WTC11 (cell line): Measurements from ENCODE around the gene TMX2. TPM values are rescaled to one million over a fixed set of nuclear protein-coding genes. Genes with fewer than 3 reads are reported as not detected.

Experiments used
- ATAC-seq: fragments of 200-7000 bp; cut with Tn5 transposase; 2 replicates; pipeline ENCODE4 v1.10.0; 2021; ENCODE audit warnings: mild to moderate bottlenecking, moderate library complexity
- CTCF ChIA-PET: fragments of 300-600 bp; sonication (Branson Sonifier 250); formaldehyde crosslinking; loops from one replicate; lab custom pipeline; 2021; ENCODE audit warnings: antibody characterized with exemption; lab: Charles Lee
- POLR2A ChIA-PET: fragments of 350-600 bp; sonication (Branson Sonifier 250); formaldehyde crosslinking; loops from one replicate; lab custom pipeline; 2021; ENCODE audit warnings: antibody characterized with exemption; lab: Charles Lee
- DNase-seq: peaks from one replicate; pipeline ENCODE4 v3.0.0; 2021; ENCODE audit warnings: low spot score
- H3K27ac Mint-ChIP-seq: 2 replicates; pipeline ENCODE4 v1.8.0; 2021; ENCODE audit warnings: mixed read lengths
- H3K27me3 Mint-ChIP-seq: 2 replicates; pipeline ENCODE4 v1.8.0; 2021; ENCODE audit warnings: low read depth, mild to moderate bottlenecking, moderate library complexity, mixed read lengths
- H3K36me3 Mint-ChIP-seq: 2 replicates; pipeline ENCODE4 v1.8.0; 2021; ENCODE audit warnings: mixed read lengths
- H3K4me1 Mint-ChIP-seq: 2 replicates; pipeline ENCODE4 v1.8.0; 2022; ENCODE audit warnings: mixed read lengths
- H3K4me3 Mint-ChIP-seq: 2 replicates; pipeline ENCODE4 v1.8.0; 2021; ENCODE audit warnings: mild to moderate bottlenecking, moderate library complexity, mixed read lengths
- H3K9me3 Mint-ChIP-seq: 2 replicates; pipeline ENCODE4 v1.8.0; 2021; ENCODE audit warnings: mixed read lengths
- ATF2 ChIP-seq: sonication (generic); formaldehyde crosslinking; IDR thresholded peaks from 2 replicates; pipeline ENCODE4 v1.8.1; 2022; ENCODE audit warnings: low read depth, missing genetic modification reagents, borderline replicate concordance
- CREM ChIP-seq: sonication (generic); formaldehyde crosslinking; IDR thresholded peaks from 2 replicates; pipeline ENCODE4 v1.8.1; 2022; ENCODE audit warnings: mild to moderate bottlenecking, missing genetic modification reagents, moderate library complexity
- ELF4 ChIP-seq: sonication (generic); formaldehyde crosslinking; IDR thresholded peaks from 2 replicates; pipeline ENCODE4 v1.8.1; 2022; ENCODE audit warnings: low read depth, mild to moderate bottlenecking, moderate library complexity, missing genetic modification reagents
- ESRRA ChIP-seq: sonication (generic); formaldehyde crosslinking; IDR thresholded peaks from 2 replicates; pipeline ENCODE4 v1.8.1; 2022; ENCODE audit warnings: mild to moderate bottlenecking, missing genetic modification reagents, borderline replicate concordance
- ETV6 ChIP-seq: sonication (generic); formaldehyde crosslinking; IDR thresholded peaks from 2 replicates; pipeline ENCODE4 v1.8.1; 2022; ENCODE audit warnings: mild to moderate bottlenecking, missing genetic modification reagents
- MXD4 ChIP-seq: fragments of 250-450 bp; sonication (Bioruptor Pico); IDR thresholded peaks from 2 replicates; pipeline ENCODE4 v1.8.0; 2021; ENCODE audit warnings: mild to moderate bottlenecking, moderate library complexity, borderline replicate concordance
- NR1H2 ChIP-seq: sonication (generic); formaldehyde crosslinking; IDR thresholded peaks from 2 replicates; pipeline ENCODE4 v1.9.0; 2021; ENCODE audit warnings: mild to moderate bottlenecking, moderate library complexity, missing genetic modification reagents
- NR3C1 ChIP-seq: sonication (generic); formaldehyde crosslinking; conservative IDR thresholded peaks from 2 replicates; pipeline ENCODE4 v1.8.1; 2023; ENCODE audit warnings: low read depth, mild to moderate bottlenecking, missing genetic modification reagents
- TEAD1 ChIP-seq: sonication (generic); formaldehyde crosslinking; IDR thresholded peaks from 2 replicates; pipeline ENCODE4 v1.8.0; 2022; ENCODE audit warnings: mild to moderate bottlenecking, missing genetic modification reagents
- ZMAT4 ChIP-seq: fragments of 250-450 bp; sonication (Bioruptor Pico); IDR thresholded peaks from 2 replicates; pipeline ENCODE4 v1.9.0; 2021; ENCODE audit warnings: mild to moderate bottlenecking
- ZNF232 ChIP-seq: sonication (generic); formaldehyde crosslinking; IDR thresholded peaks from 2 replicates; pipeline ENCODE4 v1.8.0; 2022; ENCODE audit warnings: mild to moderate bottlenecking, missing genetic modification reagents
- ZNF281 ChIP-seq: sonication (generic); formaldehyde crosslinking; IDR thresholded peaks from 2 replicates; pipeline ENCODE4 v1.8.0; 2023; ENCODE audit warnings: mild to moderate bottlenecking, missing genetic modification reagents
- total RNA-seq: library from RNA; stranded (reverse); gene quantifications from 3 replicates; pipeline ENCODE4 v1.2.3, GENCODE V29; 2021
- TF ChIP-seq, protein P1 (sequence below): sonication (generic); formaldehyde crosslinking; IDR thresholded peaks from 2 replicates; pipeline ENCODE4 v1.8.0; 2022; ENCODE audit warnings: missing genetic modification reagents
- TF ChIP-seq, protein P2 (sequence below): sonication (generic); formaldehyde crosslinking; IDR thresholded peaks from 2 replicates; pipeline ENCODE4 v1.8.1; 2022; ENCODE audit warnings: missing genetic modification reagents, borderline replicate concordance

Gene TMX2
- total RNA-seq, 1 experiment from 2014 or later: 85.4 TPM

DNA sequence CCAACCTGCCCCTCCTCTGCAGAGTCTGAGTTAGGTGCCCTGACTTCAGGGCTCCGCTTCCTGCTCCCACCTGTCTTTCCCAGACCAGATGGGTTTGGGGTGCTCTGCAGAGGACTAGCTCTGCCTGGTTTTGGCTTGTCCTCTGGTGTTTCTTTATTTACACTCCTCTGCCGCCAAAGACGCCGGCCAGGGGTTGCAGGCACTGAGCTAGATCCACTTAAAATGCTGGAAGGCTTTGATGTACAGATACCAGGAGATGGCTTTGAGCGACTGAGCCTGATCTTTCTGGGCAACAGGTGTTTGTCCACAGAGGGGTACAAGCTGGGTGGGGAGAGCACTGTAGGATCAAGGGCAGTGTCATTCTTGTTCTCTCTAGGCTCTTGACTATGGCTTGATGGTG is 32.8 kb downstream of the TMX2 start:
- TF ChIP-seq ETV6 (CRISPR knock-in tag): no peak
- H3K27ac Mint-ChIP-seq: peak overlapping the region; percentile 75
- no peak for DNase-seq
- peaks cover 27% of the 10 kb centered on the region for H3K36me3 Mint-ChIP-seq
- CTCF ChIA-PET: interaction anchor here (1.2 to 5.7 kb wide), 2 partner anchors 12 to 55 kb away, joined by 3 to 42 read pairs; no protein-coding TSS in a partner anchor
- H3K9me3 Mint-ChIP-seq: no peaks in the 10 kb centered on the region
- no peak overlapping the region for H3K4me3 Mint-ChIP-seq
- peaks cover 21% of the 10 kb centered on the region for H3K4me1 Mint-ChIP-seq
- POLR2A ChIA-PET: interaction anchor here (1.2 kb wide), 1 partner anchor 33 kb away, joined by 3 read pairs; no protein-coding TSS in a partner anchor
- H3K27me3 Mint-ChIP-seq: no peaks in the 10 kb centered on the region
- no peak for ATAC-seq

GRCh38 chr11:57746920-57747319 is 34.5 kb downstream of the TMX2 start:
- DNase-seq (no peak), ATAC-seq (no peak)
- H3K9me3 Mint-ChIP-seq: no peaks in the 10 kb centered on the region
- peaks cover 22% of the 10 kb centered on the region for H3K4me1 Mint-ChIP-seq
- TF ChIP-seq ATF2 (CRISPR knock-in tag) (no peak), ESRRA (CRISPR knock-in tag) (no peak), MXD4 (CRISPR knock-in tag) (no peak), ZNF232 (CRISPR knock-in tag) (no peak), ZMAT4 (CRISPR knock-in tag) (no peak), ELF4 (CRISPR knock-in tag) (no peak), ZNF281 (CRISPR knock-in tag) (no peak), CREM (CRISPR knock-in tag) (no peak), NR3C1 (CRISPR knock-in tag) (no peak), NR1H2 (no peak), TEAD1 (CRISPR knock-in tag) (no peak)
- TF ChIP-seq, protein P1, sequence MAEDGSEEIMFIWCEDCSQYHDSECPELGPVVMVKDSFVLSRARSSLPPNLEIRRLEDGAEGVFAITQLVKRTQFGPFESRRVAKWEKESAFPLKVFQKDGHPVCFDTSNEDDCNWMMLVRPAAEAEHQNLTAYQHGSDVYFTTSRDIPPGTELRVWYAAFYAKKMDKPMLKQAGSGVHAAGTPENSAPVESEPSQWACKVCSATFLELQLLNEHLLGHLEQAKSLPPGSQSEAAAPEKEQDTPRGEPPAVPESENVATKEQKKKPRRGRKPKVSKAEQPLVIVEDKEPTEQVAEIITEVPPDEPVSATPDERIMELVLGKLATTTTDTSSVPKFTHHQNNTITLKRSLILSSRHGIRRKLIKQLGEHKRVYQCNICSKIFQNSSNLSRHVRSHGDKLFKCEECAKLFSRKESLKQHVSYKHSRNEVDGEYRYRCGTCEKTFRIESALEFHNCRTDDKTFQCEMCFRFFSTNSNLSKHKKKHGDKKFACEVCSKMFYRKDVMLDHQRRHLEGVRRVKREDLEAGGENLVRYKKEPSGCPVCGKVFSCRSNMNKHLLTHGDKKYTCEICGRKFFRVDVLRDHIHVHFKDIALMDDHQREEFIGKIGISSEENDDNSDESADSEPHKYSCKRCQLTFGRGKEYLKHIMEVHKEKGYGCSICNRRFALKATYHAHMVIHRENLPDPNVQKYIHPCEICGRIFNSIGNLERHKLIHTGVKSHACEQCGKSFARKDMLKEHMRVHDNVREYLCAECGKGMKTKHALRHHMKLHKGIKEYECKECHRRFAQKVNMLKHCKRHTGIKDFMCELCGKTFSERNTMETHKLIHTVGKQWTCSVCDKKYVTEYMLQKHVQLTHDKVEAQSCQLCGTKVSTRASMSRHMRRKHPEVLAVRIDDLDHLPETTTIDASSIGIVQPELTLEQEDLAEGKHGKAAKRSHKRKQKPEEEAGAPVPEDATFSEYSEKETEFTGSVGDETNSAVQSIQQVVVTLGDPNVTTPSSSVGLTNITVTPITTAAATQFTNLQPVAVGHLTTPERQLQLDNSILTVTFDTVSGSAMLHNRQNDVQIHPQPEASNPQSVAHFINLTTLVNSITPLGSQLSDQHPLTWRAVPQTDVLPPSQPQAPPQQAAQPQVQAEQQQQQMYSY (CRISPR knock-in tag): no peak
- TF ChIP-seq, protein P2, sequence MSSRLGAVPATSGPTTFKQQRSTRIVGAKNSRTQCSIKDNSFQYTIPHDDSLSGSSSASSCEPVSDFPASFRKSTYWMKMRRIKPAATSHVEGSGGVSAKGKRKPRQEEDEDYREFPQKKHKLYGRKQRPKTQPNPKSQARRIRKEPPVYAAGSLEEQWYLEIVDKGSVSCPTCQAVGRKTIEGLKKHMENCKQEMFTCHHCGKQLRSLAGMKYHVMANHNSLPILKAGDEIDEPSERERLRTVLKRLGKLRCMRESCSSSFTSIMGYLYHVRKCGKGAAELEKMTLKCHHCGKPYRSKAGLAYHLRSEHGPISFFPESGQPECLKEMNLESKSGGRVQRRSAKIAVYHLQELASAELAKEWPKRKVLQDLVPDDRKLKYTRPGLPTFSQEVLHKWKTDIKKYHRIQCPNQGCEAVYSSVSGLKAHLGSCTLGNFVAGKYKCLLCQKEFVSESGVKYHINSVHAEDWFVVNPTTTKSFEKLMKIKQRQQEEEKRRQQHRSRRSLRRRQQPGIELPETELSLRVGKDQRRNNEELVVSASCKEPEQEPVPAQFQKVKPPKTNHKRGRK: no peak
- ChIA-PET POLR2A (interaction anchor here (0.7 kb wide), 1 partner anchor 412 kb away, joined by 4 read pairs; no protein-coding TSS in a partner anchor), CTCF (interaction anchor here (1.5 to 5.7 kb wide), 2 partner anchors 54 to 777 kb away, joined by 3 to 42 read pairs; no protein-coding TSS in a partner anchor)
- H3K27ac Mint-ChIP-seq: peak overlapping the region; percentile 61
- no peak overlapping the region for H3K4me3 Mint-ChIP-seq
- peaks cover 24% of the 10 kb centered on the region for H3K36me3 Mint-ChIP-seq
- no peaks in the 10 kb centered on the region for H3K27me3 Mint-ChIP-seq
